PC-3 (cell line): Measurements from ENCODE around the gene SBSN. TPM values are rescaled to one million over a fixed set of nuclear protein-coding genes. Genes with fewer than 3 reads are reported as not detected.

Experiments
- ATAC-seq: fragments of 200-7000 bp; cut with Tn5 transposase; 2 replicates; pipeline ENCODE4 v1.9.1; 2020; ENCODE audit warnings: mild to moderate bottlenecking, moderate library complexity
- BruUV-seq: library from RNA; stranded (reverse); fragments of 400-500 nt; replicated peaks from 2 replicates; lab custom pipeline; 2021; lab: Mats Ljungman, UMichigan
- CTCF ChIA-PET: fragments of 300-600 bp; sonication (Branson Sonifier 250); formaldehyde crosslinking; loops from one replicate; lab custom pipeline; 2022; ENCODE audit warnings: antibody characterized with exemption; lab: Charles Lee
- POLR2A ChIA-PET: fragments of 300-600 bp; sonication (Branson Sonifier 250); formaldehyde crosslinking; loops from one replicate; lab custom pipeline; 2022; ENCODE audit warnings: antibody characterized with exemption; ENCODE audit not compliant: unreplicated experiment; lab: Charles Lee
- DNase-seq: peaks from one replicate; pipeline ENCODE4 v3.0.0-alpha.2; 2015
- H2AFZ ChIP-seq: fragments of 300-600 bp; sonication (generic); 2 replicates; pipeline ENCODE4 v1.6.0; 2016; ENCODE audit warnings: antibody characterized with exemption, low read length
- H3F3A ChIP-seq: fragments of 300-600 bp; sonication (generic); one replicate; pipeline ENCODE4 v1.6.0; 2017; ENCODE audit warnings: antibody characterized with exemption, low read length, control low read depth, mild to moderate bottlenecking; ENCODE audit not compliant: unreplicated experiment
- H3K27ac ChIP-seq: fragments of 300-600 bp; sonication (generic); 2 replicates; pipeline ENCODE4 v1.5.1; 2016; ENCODE audit warnings: mild to moderate bottlenecking, low read length
- H3K27me3 ChIP-seq: fragments of 300-600 bp; sonication (generic); 2 replicates; pipeline ENCODE4 v1.6.1; 2016; ENCODE audit warnings: low read length, mixed read lengths
- H3K36me3 ChIP-seq: fragments of 300-600 bp; sonication (generic); 2 replicates; pipeline ENCODE4 v1.6.1; 2016; ENCODE audit warnings: low read depth, mixed run types, low read length, mixed read lengths
- H3K4me1 ChIP-seq: fragments of 300-600 bp; sonication (generic); 2 replicates; pipeline ENCODE4 v1.5.1; 2016; ENCODE audit warnings: low read length; ENCODE audit not compliant: insufficient read depth
- H3K4me2 ChIP-seq: fragments of 300-600 bp; sonication (generic); 2 replicates; pipeline ENCODE4 v1.6.0; 2016; ENCODE audit warnings: low read length
- H3K4me3 ChIP-seq: fragments of 300-600 bp; sonication (generic); 2 replicates; pipeline ENCODE4 v1.5.1; 2016; ENCODE audit warnings: mild to moderate bottlenecking, low read length, mixed read lengths
- H3K79me2 ChIP-seq: fragments of 300-600 bp; sonication (generic); 2 replicates; pipeline ENCODE4 v1.6.1; 2017; ENCODE audit warnings: low read length, mixed read lengths
- H3K9ac ChIP-seq: fragments of 300-600 bp; sonication (generic); 2 replicates; pipeline ENCODE4 v1.6.0; 2016; ENCODE audit warnings: mild to moderate bottlenecking, low read length
- H3K9me2 ChIP-seq: fragments of 300-600 bp; sonication (generic); replicated peaks from 2 replicates; pipeline ENCODE4 v1.6.1; 2016; ENCODE audit warnings: mixed run types, low read length, mixed read lengths
- H3K9me3 ChIP-seq: fragments of 300-600 bp; sonication (generic); 2 replicates; pipeline ENCODE4 v1.6.1; 2016; ENCODE audit warnings: low read length, mixed read lengths
- H4K20me1 ChIP-seq: fragments of 300-600 bp; sonication (generic); 2 replicates; pipeline ENCODE4 v1.6.1; 2016; ENCODE audit warnings: low read length, mixed read lengths
- EZH2 ChIP-seq: fragments of 300-600 bp; sonication (generic); IDR thresholded peaks from one replicate; pipeline ENCODE4 v1.6.1; 2017; ENCODE audit warnings: antibody characterized with exemption, mild to moderate bottlenecking, low read length; ENCODE audit not compliant: unreplicated experiment
- EZH2phosphoT487 ChIP-seq: fragments of 300-600 bp; sonication (generic); IDR thresholded peaks from 2 replicates; pipeline ENCODE4 v1.6.1; 2018; ENCODE audit warnings: mild to moderate bottlenecking, antibody characterized with exemption, low read length, borderline replicate concordance
- intact Hi-C: fragments of 100-400 bp; cut with micrococcal nuclease; formaldehyde crosslinking; loops from 2 replicates; pipeline ENCODE4 v1.9.0; 2023
- total RNA-seq: library from RNA; depleted of rRNA; stranded (reverse); fragments of >200 nt; gene quantifications from 2 replicates; pipeline ENCODE4 v1.2.3, GENCODE V29; 2014
- TF ChIP-seq, protein P1 (sequence below): fragments of 300-600 bp; sonication (generic); conservative IDR thresholded peaks from 2 replicates; pipeline ENCODE4 v1.5.1; 2017; ENCODE audit warnings: antibody characterized with exemption, low read depth, mild to moderate bottlenecking, low read length

SBSN gene
- total RNA-seq, 1 experiment from 2014 or later, result 0.26 TPM

DNA sequence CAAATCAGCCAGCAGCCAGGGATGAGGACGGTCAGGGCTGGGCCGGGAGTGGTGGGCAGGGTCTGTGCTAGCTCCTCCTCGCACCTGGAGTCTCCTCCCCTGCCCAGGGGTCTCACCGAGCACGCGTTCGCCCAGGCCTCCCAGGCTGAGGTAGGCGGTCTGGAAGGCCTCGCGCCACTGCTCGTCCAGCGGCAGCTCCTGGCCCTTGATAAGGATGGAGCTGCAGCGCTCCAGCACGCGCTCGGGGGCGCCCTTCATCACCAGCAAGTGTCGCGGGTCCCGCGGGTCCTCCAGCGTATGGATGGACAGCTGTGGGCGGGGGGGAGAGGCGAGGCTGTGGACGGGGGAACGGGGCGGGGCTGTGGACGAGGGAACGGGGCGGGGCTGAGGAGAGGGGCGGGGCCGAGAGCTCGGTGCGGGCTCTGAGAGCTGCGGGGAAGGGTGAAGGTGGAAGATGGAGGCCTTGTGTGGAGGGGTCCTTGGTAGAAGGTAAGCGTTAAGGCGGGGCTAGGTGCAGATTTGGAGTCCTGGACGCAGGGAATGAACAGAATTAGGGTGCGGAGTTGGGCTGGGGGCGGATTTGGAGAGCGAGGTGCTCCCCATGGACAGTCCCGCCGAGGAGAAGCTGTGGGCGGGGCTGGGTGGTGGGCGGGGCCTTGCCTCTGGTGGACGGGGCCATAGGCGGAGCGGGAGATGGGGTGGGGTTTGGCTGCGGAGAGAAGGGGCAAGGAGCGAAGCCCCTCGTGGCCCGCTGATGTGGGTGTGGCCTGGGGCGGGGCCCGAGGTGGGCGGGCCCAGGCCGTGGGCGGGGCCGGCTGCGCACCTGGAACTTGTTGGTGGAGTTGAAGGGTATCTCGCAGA lies 29.7 kb upstream of the SBSN start:
- BruUV-seq, result no TSS peak
- Histone ChIP-seq H3K79me2 (no peaks in the 10 kb centered on the region), H3K4me1 (peaks cover 5% of the 10 kb centered on the region; the same call in 1 of the 2 replicates), H3K4me3 (no peak overlapping the region), H3K9me2 (no peaks in the 10 kb centered on the region), H3K36me3 (no peaks in the 10 kb centered on the region), H2AFZ (no peak overlapping the region), H3K4me2 (no peak overlapping the region), H3K9me3 (no peaks in the 10 kb centered on the region), H3F3A (no peaks in the 10 kb centered on the region), H3K27ac (no peak overlapping the region), H4K20me1 (no peaks in the 10 kb centered on the region), H3K27me3 (no peaks in the 10 kb centered on the region), H3K9ac (no peak overlapping the region)
- intact Hi-C loops, result no loop called here
- ChIA-PET POLR2A (no interaction called here), CTCF (no interaction called here)
- TF ChIP-seq EZH2phosphoT487 (no peak), EZH2 (no peak)
- TF ChIP-seq, protein P1, sequence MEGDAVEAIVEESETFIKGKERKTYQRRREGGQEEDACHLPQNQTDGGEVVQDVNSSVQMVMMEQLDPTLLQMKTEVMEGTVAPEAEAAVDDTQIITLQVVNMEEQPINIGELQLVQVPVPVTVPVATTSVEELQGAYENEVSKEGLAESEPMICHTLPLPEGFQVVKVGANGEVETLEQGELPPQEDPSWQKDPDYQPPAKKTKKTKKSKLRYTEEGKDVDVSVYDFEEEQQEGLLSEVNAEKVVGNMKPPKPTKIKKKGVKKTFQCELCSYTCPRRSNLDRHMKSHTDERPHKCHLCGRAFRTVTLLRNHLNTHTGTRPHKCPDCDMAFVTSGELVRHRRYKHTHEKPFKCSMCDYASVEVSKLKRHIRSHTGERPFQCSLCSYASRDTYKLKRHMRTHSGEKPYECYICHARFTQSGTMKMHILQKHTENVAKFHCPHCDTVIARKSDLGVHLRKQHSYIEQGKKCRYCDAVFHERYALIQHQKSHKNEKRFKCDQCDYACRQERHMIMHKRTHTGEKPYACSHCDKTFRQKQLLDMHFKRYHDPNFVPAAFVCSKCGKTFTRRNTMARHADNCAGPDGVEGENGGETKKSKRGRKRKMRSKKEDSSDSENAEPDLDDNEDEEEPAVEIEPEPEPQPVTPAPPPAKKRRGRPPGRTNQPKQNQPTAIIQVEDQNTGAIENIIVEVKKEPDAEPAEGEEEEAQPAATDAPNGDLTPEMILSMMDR, result no peak
- DNase-seq, result no peak
- no peak for ATAC-seq

DNA sequence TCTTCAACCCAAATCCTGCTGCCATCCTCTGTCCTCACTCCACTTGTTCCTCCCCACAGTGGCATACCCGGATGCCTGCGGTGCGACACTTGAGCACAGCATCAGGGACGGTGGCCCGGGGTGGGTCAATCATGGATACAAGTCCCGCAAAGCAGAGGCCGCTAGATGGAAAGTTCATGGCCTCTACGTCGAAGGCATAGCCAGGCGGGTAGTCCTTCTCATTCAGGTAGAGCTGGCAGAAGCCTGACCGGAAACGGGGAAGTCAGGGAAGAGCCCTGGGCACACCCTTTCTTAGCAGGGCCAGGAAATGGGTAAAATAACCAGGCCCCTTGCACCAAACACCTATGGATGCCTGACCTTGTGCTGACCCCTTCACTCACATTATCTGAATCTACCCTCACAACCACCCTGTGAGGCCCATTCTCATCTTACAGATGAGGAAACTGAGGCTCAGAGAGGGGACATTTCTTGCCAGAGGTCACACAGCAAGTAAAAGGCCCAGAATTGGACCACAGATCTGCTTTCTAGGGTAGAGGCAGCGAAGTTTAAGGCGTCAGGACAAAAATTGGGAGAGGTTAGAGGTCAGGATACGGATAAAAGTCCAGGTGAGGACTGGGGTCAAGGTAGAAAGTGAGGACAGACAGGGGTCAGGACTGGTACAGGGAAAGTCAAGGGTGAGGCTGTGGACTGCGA lies 28.9 kb upstream of the SBSN start:
- no peaks in the 10 kb centered on the region for H3K9me3 ChIP-seq
- no peaks in the 10 kb centered on the region for H3K27me3 ChIP-seq
- H3K4me3 ChIP-seq, result no peak overlapping the region
- ChIA-PET CTCF (no interaction called here), POLR2A (no interaction called here)
- intact Hi-C loops, result no loop called here
- H3K4me2 ChIP-seq, result no peak overlapping the region
- TF ChIP-seq EZH2phosphoT487 (no peak), EZH2 (no peak)
- TF ChIP-seq, protein P1, result no peak
- DNase-seq (no peak), ATAC-seq (no peak)
- H3K9me2 ChIP-seq, result no peaks in the 10 kb centered on the region
- no peak overlapping the region for H3K27ac ChIP-seq
- BruUV-seq, result no TSS peak
- no peaks in the 10 kb centered on the region for H4K20me1 ChIP-seq
- no peak overlapping the region for H2AFZ ChIP-seq
- H3K79me2 ChIP-seq, result no peaks in the 10 kb centered on the region
- peaks cover 5% of the 10 kb centered on the region; the same call in 1 of the 2 replicates for H3K4me1 ChIP-seq
- no peaks in the 10 kb centered on the region for H3K36me3 ChIP-seq
- H3K9ac ChIP-seq, result no peak overlapping the region
- no peaks in the 10 kb centered on the region for H3F3A ChIP-seq
